ENCODE measurements around the gene ADD1.

Gene ADD1

GRCh38 chr4:2825740-2826139 lies 17.9 kb upstream of the ADD1 start:
- no peaks in the 10 kb centered on the region for H3K9me3 ChIP-seq (ENCODE audit: control insufficient read depth, insufficient read depth, low read length)
- H3K27ac ChIP-seq (ENCODE audit: low read depth, low read length): no peak overlapping the region
- no peak overlapping the region for H3K4me3 ChIP-seq (ENCODE audit: low read depth, low read length)
- H3K4me1 ChIP-seq (ENCODE audit: control insufficient read depth, insufficient read depth, low read length): no peaks in the 10 kb centered on the region
- H3K9ac ChIP-seq (ENCODE audit: low read depth, low read length): no peak overlapping the region
- no peaks in the 10 kb centered on the region for H3K27me3 ChIP-seq (ENCODE audit: control insufficient read depth, insufficient read depth, low read length)
- peaks cover 80% of the 10 kb centered on the region for H3K36me3 ChIP-seq (ENCODE audit: control insufficient read depth, insufficient read depth, low read length)

- H3K27ac ChIP-seq (ENCODE audit: low read depth, low read length): no peak overlapping the region
- no peaks in the 10 kb centered on the region for H3K27me3 ChIP-seq (ENCODE audit: control insufficient read depth, insufficient read depth, low read length)
- peaks cover 86% of the 10 kb centered on the region for H3K36me3 ChIP-seq (ENCODE audit: control insufficient read depth, insufficient read depth, low read length)
- H3K9ac ChIP-seq (ENCODE audit: low read depth, low read length): no peak overlapping the region
- H3K4me3 ChIP-seq (ENCODE audit: low read depth, low read length): no peak overlapping the region
- H3K9me3 ChIP-seq (ENCODE audit: control insufficient read depth, insufficient read depth, low read length): no peaks in the 10 kb centered on the region
- no peaks in the 10 kb centered on the region for H3K4me1 ChIP-seq (ENCODE audit: control insufficient read depth, insufficient read depth, low read length)
These were observed 16.4 kb upstream of the ADD1 start for GRCh38 chr4:2827071-2827873.

GRCh38 chr4:2827874-2828751 lies 15.5 kb upstream of the ADD1 start:
- H3K9me3 ChIP-seq (ENCODE audit: control insufficient read depth, insufficient read depth, low read length): no peaks in the 10 kb centered on the region
- no peaks in the 10 kb centered on the region for H3K27me3 ChIP-seq (ENCODE audit: control insufficient read depth, insufficient read depth, low read length)
- H3K36me3 ChIP-seq (ENCODE audit: control insufficient read depth, insufficient read depth, low read length): peaks cover 86% of the 10 kb centered on the region
- no peak overlapping the region for H3K4me3 ChIP-seq (ENCODE audit: low read depth, low read length)
- no peak overlapping the region for H3K9ac ChIP-seq (ENCODE audit: low read depth, low read length)
- H3K4me1 ChIP-seq (ENCODE audit: control insufficient read depth, insufficient read depth, low read length): no peaks in the 10 kb centered on the region
- no peak overlapping the region for H3K27ac ChIP-seq (ENCODE audit: low read depth, low read length)

DNA sequence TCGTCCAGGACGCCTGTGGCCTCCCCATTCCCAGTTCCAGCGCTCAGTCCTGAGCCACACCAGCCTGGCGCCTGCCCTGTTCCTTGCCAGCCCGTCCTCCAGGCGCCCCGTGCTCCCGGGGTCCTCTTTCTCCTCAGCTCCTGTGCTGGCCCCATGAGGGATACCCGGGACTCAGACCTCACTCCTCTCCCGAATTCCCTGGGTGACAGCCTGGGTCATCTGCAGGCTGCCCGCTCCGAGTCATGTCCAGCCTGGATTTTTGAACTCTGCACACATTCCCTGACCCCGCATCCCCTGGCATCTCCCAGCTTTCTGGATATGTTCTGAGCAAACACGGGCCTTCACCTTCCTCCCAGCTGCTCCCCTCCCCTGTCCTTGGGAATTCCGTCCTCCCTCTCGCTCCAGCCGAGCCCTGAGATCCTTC lies 14.9 kb upstream of the ADD1 start:
- H3K27me3 ChIP-seq (ENCODE audit: control insufficient read depth, insufficient read depth, low read length): no peaks in the 10 kb centered on the region
- no peaks in the 10 kb centered on the region for H3K4me1 ChIP-seq (ENCODE audit: control insufficient read depth, insufficient read depth, low read length)
- H3K27ac ChIP-seq (ENCODE audit: low read depth, low read length): no peak overlapping the region
- no peaks in the 10 kb centered on the region for H3K9me3 ChIP-seq (ENCODE audit: control insufficient read depth, insufficient read depth, low read length)
- no peak overlapping the region for H3K9ac ChIP-seq (ENCODE audit: low read depth, low read length)
- H3K36me3 ChIP-seq (ENCODE audit: control insufficient read depth, insufficient read depth, low read length): peaks cover 86% of the 10 kb centered on the region
- H3K4me3 ChIP-seq (ENCODE audit: low read depth, low read length): no peak overlapping the region

DNA sequence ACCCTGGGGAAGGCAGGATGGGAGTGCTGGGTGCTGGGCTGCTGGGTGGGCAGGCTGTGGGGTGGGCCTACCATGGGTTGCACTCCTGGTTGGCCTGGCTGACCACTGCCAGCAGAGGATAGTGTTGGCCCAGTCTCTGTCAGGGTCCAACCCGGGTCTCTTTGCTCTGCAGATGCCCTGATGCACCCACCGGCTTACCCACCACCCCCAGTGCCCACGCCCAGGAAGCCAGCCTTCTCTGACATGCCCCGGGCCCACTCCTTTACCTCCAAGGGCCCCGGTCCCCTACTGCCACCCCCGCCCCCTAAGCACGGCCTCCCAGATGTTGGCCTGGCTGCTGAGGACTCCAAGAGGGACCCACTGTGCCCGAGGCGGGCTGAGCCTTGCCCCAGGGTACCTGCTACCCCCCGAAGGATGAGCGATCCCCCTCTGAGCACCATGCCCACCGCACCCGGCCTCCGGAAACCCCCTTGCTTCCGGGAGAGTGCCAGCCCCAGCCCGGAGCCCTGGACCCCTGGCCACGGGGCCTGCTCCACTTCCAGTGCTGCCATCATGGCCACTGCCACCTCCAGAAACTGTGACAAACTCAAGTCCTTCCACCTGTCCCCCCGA lies 14.2 kb upstream of the ADD1 start:
- Histone ChIP-seq H3K9ac (ENCODE audit: low read depth, low read length) (no peak overlapping the region), H3K27me3 (ENCODE audit: control insufficient read depth, insufficient read depth, low read length) (no peaks in the 10 kb centered on the region), H3K9me3 (ENCODE audit: control insufficient read depth, insufficient read depth, low read length) (no peaks in the 10 kb centered on the region), H3K27ac (ENCODE audit: low read depth, low read length) (no peak overlapping the region), H3K36me3 (ENCODE audit: control insufficient read depth, insufficient read depth, low read length) (peaks cover 86% of the 10 kb centered on the region), H3K4me3 (ENCODE audit: low read depth, low read length) (no peak overlapping the region), H3K4me1 (ENCODE audit: control insufficient read depth, insufficient read depth, low read length) (no peaks in the 10 kb centered on the region)

DNA sequence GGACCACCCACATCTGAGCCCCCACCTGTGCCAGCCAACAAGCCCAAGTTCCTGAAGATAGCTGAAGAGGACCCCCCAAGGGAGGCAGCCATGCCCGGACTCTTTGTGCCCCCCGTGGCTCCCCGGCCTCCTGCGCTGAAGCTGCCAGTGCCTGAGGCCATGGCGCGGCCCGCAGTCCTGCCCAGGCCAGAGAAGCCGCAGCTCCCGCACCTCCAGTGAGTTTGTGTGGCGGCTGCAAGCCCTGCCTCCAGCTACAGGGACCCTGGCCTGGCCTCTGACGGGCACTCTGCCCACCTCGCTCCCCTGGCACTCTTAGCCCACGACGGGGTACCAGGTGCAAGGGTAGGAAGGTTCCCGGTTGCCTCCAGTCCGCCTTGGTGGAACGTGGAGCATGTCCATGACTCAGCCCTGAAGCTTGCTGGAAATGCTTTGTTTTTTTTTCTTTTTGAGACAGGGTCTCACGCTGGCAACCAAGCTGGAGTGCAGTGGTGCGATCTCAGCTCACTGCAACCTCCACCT lies 13.7 kb upstream of the ADD1 start:
- Histone ChIP-seq H3K27me3 (ENCODE audit: control insufficient read depth, insufficient read depth, low read length) (no peaks in the 10 kb centered on the region), H3K9me3 (ENCODE audit: control insufficient read depth, insufficient read depth, low read length) (no peaks in the 10 kb centered on the region), H3K9ac (ENCODE audit: low read depth, low read length) (no peak overlapping the region), H3K4me1 (ENCODE audit: control insufficient read depth, insufficient read depth, low read length) (no peaks in the 10 kb centered on the region), H3K4me3 (ENCODE audit: low read depth, low read length) (no peak overlapping the region), H3K27ac (ENCODE audit: low read depth, low read length) (no peak overlapping the region), H3K36me3 (ENCODE audit: control insufficient read depth, insufficient read depth, low read length) (peaks cover 86% of the 10 kb centered on the region)

GRCh38 chr4:2830632-2831610 lies 12.7 kb upstream of the ADD1 start:
- Histone ChIP-seq H3K9ac (ENCODE audit: low read depth, low read length) (no peak overlapping the region), H3K9me3 (ENCODE audit: control insufficient read depth, insufficient read depth, low read length) (no peaks in the 10 kb centered on the region), H3K27me3 (ENCODE audit: control insufficient read depth, insufficient read depth, low read length) (no peaks in the 10 kb centered on the region), H3K36me3 (ENCODE audit: control insufficient read depth, insufficient read depth, low read length) (peaks cover 83% of the 10 kb centered on the region), H3K4me1 (ENCODE audit: control insufficient read depth, insufficient read depth, low read length) (no peaks in the 10 kb centered on the region), H3K27ac (ENCODE audit: low read depth, low read length) (no peak overlapping the region), H3K4me3 (ENCODE audit: low read depth, low read length) (no peak overlapping the region)

- peaks cover 79% of the 10 kb centered on the region for H3K36me3 ChIP-seq (ENCODE audit: control insufficient read depth, insufficient read depth, low read length)
- H3K4me3 ChIP-seq (ENCODE audit: low read depth, low read length): no peak overlapping the region
- H3K9ac ChIP-seq (ENCODE audit: low read depth, low read length): no peak overlapping the region
- no peaks in the 10 kb centered on the region for H3K4me1 ChIP-seq (ENCODE audit: control insufficient read depth, insufficient read depth, low read length)
- no peaks in the 10 kb centered on the region for H3K9me3 ChIP-seq (ENCODE audit: control insufficient read depth, insufficient read depth, low read length)
- H3K27ac ChIP-seq (ENCODE audit: low read depth, low read length): no peak overlapping the region
- H3K27me3 ChIP-seq (ENCODE audit: control insufficient read depth, insufficient read depth, low read length): no peaks in the 10 kb centered on the region
These were observed 11.9 kb upstream of the ADD1 start for GRCh38 chr4:2831611-2832308.

- H3K9me3 ChIP-seq (ENCODE audit: control insufficient read depth, insufficient read depth, low read length): no peaks in the 10 kb centered on the region
These were observed 11.2 kb upstream of the ADD1 start for GRCh38 chr4:2832309-2832980.

More at GRCh38 chr4:2832309-2832980, 11.2 kb upstream of the ADD1 start:
- Histone ChIP-seq H3K27ac (ENCODE audit: low read depth, low read length) (no peak overlapping the region), H3K36me3 (ENCODE audit: control insufficient read depth, insufficient read depth, low read length) (peaks cover 72% of the 10 kb centered on the region), H3K4me1 (ENCODE audit: control insufficient read depth, insufficient read depth, low read length) (peaks cover 3% of the 10 kb centered on the region), H3K9ac (ENCODE audit: low read depth, low read length) (no peak overlapping the region), H3K27me3 (ENCODE audit: control insufficient read depth, insufficient read depth, low read length) (no peaks in the 10 kb centered on the region), H3K4me3 (ENCODE audit: low read depth, low read length) (no peak overlapping the region)

Measured in HUES48 (cell line).